A549 treated with GW870086 at 1 μM for 4 hours (cell line): ENCODE data around the gene IRF2BP2. TPM values are rescaled to one million over a fixed set of nuclear protein-coding genes. Genes with fewer than 3 reads are reported as not detected.

ENCODE experiments used
- total RNA-seq: library from RNA; stranded (reverse); fragments of 200-300 nt; extraction: Qiagen RNA extraction; gene quantifications from 5 replicates; pipeline ENCODE4 v1.2.3, GENCODE V29; 2022; ENCODE audit warnings: low read depth

Gene IRF2BP2
- 67.1 to 103 TPM (median 97.9 TPM) in 5 replicates for total RNA-seq

GRCh38 chr1:234610061-234610665 is at the start of gene IRF2BP2:
Gene IRF2BP2 (minus strand): TSS chr1:234610178. CDS start chr1:234609494, 684 bp downstream.

Other genes starting within 250 kb of the IRF2BP2 start
- gene COA6, start 236.7 kb downstream of the IRF2BP2 start, total RNA-seq: 80.1 to 93.1 TPM (median 90.7 TPM) in 5 replicates
- gene TARBP1, start 131.0 kb downstream of the IRF2BP2 start, total RNA-seq: 10.0 to 13.7 TPM (median 12.5 TPM) in 5 replicates